Dedifferentiated amniotic fluid mesenchymal stem cell (primary cell): ENCODE data around the gene CBLC.

ENCODE experiments used
- DNase-seq: peaks from one replicate; pipeline ENCODE4 v3.0.0-alpha.2; 2016; ENCODE audit errors: extremely low spot score

Gene CBLC

GRCh38 chr19:44777715-44778347 lies at the start of gene CBLC:
Gene CBLC (plus strand): TSS chr19:44777890. CDS start chr19:44777932, 42 bp downstream.
- no peak for DNase-seq

GRCh38 chr19:44728178-44728577 lies 49.5 kb upstream of the CBLC start:
- no peak for DNase-seq

DNA sequence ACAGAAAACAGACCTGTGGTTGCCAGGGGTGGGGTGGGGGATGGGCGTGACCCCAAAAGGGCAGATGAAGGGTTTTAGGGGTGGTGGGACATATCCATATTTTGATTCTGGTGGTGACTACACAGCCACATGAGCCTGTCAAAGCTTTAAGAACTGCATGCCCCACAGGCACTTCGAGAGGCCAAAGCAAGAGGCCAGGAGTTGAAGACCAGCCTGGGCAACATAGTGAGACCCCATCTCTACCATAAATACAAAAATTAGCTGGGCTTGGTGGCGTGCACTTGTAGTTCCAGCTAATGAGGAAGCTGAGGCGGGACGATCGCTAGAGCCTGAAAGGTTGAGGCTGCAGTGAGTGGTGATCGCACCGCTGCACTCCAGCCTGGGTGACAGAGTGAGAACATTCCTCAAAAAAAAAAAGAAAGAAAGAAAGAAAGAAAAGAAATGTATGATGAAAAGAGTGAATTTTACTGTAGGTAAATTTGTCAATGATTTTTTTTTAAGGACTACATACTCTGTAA lies 48.1 kb upstream of the CBLC start:
- no peak for DNase-seq

GRCh38 chr19:44731081-44731480 lies 46.6 kb upstream of the CBLC start:
- no peak for DNase-seq

- DNase-seq, result no peak
These were observed 46.1 kb upstream of the CBLC start for GRCh38 chr19:44731622-44732021.

DNA sequence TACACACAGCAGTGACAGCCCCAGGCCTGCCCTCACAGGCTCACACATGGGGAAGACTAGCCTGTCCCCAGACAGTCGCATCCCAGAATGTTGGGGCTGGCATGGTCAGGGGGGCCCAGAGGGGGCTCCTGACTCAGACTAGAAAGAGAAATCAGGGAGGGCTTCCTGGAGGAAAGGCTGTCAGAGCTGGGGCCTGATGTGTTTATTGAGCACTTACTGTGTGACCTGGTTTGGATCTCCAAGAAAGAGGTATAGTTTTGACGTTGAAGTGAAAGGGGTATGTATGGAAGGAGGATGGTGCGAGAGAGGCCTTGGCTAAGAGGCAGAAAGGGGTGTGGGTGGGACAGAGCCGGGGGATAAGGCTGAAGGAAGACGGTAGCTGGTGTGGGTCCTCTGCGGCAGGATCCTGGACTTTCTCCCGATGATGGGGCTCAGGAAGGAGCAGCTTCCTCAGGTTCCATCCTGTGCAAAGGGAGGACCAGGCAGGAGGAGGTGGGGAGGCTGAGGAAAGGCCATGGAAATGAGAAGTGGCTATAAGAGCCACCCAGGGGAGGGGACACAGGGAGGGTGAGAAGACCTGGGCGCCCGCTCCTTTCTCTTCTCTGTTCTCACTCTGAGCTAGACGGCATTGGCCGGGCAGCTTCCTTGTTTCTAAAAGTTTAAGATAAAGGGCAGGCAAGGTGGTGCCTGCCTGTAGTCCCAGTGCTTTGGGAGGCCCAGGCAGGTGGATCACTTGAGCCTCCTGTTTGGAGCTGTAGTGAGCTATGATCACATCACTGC lies 45.3 kb upstream of the CBLC start:
- no peak for DNase-seq

DNA sequence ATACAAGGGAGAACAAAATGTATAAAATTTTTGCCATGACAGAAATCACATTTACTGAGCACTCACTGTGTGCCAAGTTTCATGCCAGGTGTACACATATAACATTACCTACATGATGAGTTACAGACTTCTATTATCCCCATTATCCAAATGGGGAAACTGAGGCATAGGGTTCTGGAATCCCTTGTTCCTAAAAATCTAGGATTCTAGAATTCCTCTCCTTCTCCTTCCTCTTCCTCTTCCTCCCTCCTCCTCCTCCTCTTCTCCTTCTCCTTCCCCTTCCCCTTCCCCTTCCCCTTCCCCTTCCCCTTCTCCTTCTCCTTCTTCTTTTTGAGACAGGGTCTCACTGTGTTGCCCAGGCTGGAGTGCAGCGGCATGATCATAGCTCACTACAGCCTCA lies 43.3 kb upstream of the CBLC start:
- no peak for DNase-seq

- no peak for DNase-seq
These were observed 42.7 kb upstream of the CBLC start for GRCh38 chr19:44735011-44735410.

DNA sequence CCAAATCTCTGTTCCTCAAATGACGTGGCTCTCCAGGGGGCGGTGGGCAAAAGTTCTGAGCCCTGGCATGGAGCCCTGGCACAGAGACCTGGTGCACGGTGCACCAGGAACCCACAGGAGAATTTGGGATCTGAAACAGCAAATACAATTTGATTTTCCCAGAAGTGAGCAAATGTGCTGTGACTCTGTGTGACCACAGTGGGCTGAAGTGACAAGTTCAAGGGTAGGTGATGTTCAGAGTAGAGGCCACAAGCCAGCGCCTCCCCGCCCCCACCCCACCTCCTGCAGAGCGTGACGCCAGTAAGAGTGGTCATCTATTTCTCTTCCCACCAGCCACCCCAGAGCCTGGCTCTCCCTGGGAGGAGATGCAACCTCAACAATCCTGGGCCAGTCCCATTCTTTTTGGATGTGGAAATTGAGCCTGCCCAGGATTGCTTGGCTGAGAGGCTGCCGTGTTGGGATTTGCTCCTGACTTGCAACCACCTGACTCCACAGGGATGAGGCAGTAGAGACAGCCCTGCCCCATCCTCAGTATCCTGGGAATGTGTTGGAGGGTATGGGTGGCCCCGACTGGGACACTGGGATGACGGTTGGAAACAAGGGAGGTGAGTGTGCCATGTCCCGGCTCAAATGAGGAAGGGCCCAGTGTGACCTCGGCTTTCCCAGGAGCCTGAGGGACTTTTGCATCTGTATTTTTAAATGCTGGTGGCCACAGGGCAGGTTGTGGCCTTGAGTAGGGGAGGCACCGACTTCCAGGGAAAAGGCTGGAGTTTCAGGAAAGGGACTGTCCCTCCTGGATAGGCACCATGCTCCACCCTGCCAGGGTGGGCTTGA lies 40.2 kb upstream of the CBLC start:
- no peak for DNase-seq

DNA sequence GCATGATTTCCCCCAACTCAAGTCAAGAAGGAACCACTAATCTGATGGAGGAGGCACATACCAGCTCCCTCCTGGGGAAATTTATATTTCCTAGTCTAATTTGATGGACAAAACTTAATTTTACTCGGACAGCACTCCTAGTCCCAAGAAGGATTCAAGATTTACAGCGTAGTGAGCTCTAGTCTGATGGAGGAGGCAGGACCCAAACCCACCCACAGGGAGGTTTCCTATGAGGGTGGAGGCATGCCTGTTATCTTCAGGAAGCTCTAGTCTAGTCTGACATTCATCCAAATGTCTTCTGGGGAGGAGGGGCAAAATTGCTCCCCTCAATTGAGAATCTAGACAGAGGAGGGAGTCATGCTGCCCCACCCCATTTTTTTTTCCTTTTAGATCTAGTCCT lies 39.6 kb upstream of the CBLC start:
- DNase-seq, result no peak

GRCh38 chr19:44738603-44739558 lies 38.8 kb upstream of the CBLC start:
- DNase-seq, result no peak

GRCh38 chr19:44740351-44740824 lies 37.3 kb upstream of the CBLC start:
- no peak for DNase-seq

- no peak for DNase-seq
These were observed 36.4 kb upstream of the CBLC start for GRCh38 chr19:44741258-44741731.

GRCh38 chr19:44741841-44742329 lies 35.8 kb upstream of the CBLC start:
- peak; percentile 99 for DNase-seq

DNA sequence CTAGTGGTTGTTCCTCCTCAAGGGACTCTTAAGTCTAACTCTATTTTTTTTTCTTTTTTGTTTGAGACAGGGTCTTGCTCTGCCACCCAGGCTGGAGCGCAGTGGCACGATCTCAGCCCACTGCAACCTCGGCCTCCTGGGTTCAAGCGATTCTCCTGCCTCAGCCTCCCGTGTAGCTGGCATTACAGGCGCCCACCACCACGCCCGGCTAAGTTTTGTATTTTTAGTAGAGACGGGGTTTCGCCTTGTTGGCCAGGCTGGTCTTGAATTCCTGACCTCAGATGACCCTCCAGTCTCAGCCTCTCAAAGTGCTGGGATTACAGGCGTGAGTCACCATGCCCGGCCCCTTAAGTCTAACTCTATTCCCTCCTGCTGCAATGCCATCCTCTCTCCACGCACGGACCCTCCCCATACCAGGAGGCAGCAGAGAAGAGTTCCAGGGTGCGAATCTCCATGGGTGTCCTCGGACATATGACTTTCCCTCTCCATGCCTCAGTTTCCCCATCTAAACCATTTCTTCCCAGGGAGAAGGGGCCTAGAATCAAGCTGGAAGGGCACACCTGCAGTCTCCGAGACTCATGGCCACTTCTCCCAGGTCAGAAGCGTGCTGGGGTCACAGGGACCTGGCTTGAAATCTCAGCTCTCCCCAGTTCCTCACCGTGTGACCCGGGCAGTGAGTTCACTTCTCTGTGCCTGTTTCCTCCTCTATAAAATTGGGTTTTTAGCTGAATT lies 35.2 kb upstream of the CBLC start:
- DNase-seq, result no peak

DNA sequence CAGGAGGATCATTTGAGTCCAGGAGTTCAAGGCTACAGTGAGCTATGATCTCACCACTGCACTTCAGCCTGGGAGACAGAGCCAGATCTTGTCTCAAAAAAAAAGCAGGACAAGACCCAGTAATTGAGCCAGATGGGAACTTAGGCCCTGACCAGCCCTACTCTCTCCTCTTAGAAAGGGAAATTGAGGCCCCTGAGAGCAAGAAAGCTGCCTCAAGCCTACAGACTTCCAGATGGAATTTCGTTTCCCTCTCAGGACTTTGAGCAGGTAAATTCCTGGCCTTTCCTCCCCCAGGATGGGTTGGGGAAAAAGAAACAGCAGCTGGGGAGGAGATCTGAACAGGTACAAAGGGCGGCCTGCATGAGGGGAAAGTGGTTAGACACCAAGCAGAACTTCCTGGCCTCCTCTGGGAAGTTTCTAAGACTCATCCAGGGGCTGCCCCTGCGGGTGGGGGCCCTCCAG lies 32.8 kb upstream of the CBLC start:
- DNase-seq, result no peak

- DNase-seq, result peak; percentile 64
These were observed 32.3 kb upstream of the CBLC start for GRCh38 chr19:44745341-44745831.

- DNase-seq, result no peak
These were observed 31.6 kb upstream of the CBLC start for GRCh38 chr19:44745887-44746600.

DNA sequence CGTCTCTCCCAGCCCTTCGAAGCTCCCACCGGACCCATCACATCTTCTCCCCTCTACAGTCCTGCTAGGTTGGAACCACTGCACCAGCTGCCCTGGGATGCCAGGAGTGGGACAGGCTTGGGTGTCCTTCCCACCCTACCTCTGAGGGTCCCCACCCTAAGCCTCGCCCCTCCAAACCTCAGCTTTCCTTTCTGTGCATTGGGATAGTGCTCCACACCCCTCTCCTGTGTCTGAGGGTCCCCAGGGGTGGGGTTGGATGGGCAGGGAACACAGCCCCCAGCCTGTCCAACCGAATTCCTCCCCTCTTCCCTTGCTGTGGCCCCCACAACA lies 31.1 kb upstream of the CBLC start:
- no peak for DNase-seq
